PC-3 (cell line): ENCODE data around the gene BICD2. TPM values are rescaled to one million over a fixed set of nuclear protein-coding genes. Genes with fewer than 3 reads are reported as not detected.
"Not testable (repeated sequence)": the region's sequence is repeated elsewhere in the genome, so short reads cannot be mapped to it uniquely, and the experiment has no call there.

Experiments used
- ATAC-seq: fragments of 200-7000 bp; cut with Tn5 transposase; 2 replicates; pipeline ENCODE4 v1.9.1; 2020; ENCODE audit warnings: mild to moderate bottlenecking, moderate library complexity
- BruUV-seq: library from RNA; stranded (reverse); fragments of 400-500 nt; replicated peaks from 2 replicates; lab custom pipeline; 2021; lab: Mats Ljungman, UMichigan
- CTCF ChIA-PET: fragments of 300-600 bp; sonication (Branson Sonifier 250); formaldehyde crosslinking; loops from one replicate; lab custom pipeline; 2022; ENCODE audit warnings: antibody characterized with exemption; lab: Charles Lee
- POLR2A ChIA-PET: fragments of 300-600 bp; sonication (Branson Sonifier 250); formaldehyde crosslinking; loops from one replicate; lab custom pipeline; 2022; ENCODE audit warnings: antibody characterized with exemption; ENCODE audit not compliant: unreplicated experiment; lab: Charles Lee
- DNase-seq: peaks from one replicate; pipeline ENCODE4 v3.0.0-alpha.2; 2015
- H2AFZ ChIP-seq: fragments of 300-600 bp; sonication (generic); 2 replicates; pipeline ENCODE4 v1.6.0; 2016; ENCODE audit warnings: antibody characterized with exemption, low read length
- H3F3A ChIP-seq: fragments of 300-600 bp; sonication (generic); one replicate; pipeline ENCODE4 v1.6.0; 2017; ENCODE audit warnings: antibody characterized with exemption, low read length, control low read depth, mild to moderate bottlenecking; ENCODE audit not compliant: unreplicated experiment
- H3K27ac ChIP-seq: fragments of 300-600 bp; sonication (generic); 2 replicates; pipeline ENCODE4 v1.5.1; 2016; ENCODE audit warnings: mild to moderate bottlenecking, low read length
- H3K27me3 ChIP-seq: fragments of 300-600 bp; sonication (generic); 2 replicates; pipeline ENCODE4 v1.6.1; 2016; ENCODE audit warnings: low read length, mixed read lengths
- H3K36me3 ChIP-seq: fragments of 300-600 bp; sonication (generic); 2 replicates; pipeline ENCODE4 v1.6.1; 2016; ENCODE audit warnings: low read depth, mixed run types, low read length, mixed read lengths
- H3K4me1 ChIP-seq: fragments of 300-600 bp; sonication (generic); 2 replicates; pipeline ENCODE4 v1.5.1; 2016; ENCODE audit warnings: low read length; ENCODE audit not compliant: insufficient read depth
- H3K4me2 ChIP-seq: fragments of 300-600 bp; sonication (generic); 2 replicates; pipeline ENCODE4 v1.6.0; 2016; ENCODE audit warnings: low read length
- H3K4me3 ChIP-seq: fragments of 300-600 bp; sonication (generic); 2 replicates; pipeline ENCODE4 v1.5.1; 2016; ENCODE audit warnings: mild to moderate bottlenecking, low read length, mixed read lengths
- H3K79me2 ChIP-seq: fragments of 300-600 bp; sonication (generic); 2 replicates; pipeline ENCODE4 v1.6.1; 2017; ENCODE audit warnings: low read length, mixed read lengths
- H3K9ac ChIP-seq: fragments of 300-600 bp; sonication (generic); 2 replicates; pipeline ENCODE4 v1.6.0; 2016; ENCODE audit warnings: mild to moderate bottlenecking, low read length
- H3K9me2 ChIP-seq: fragments of 300-600 bp; sonication (generic); replicated peaks from 2 replicates; pipeline ENCODE4 v1.6.1; 2016; ENCODE audit warnings: mixed run types, low read length, mixed read lengths
- H3K9me3 ChIP-seq: fragments of 300-600 bp; sonication (generic); 2 replicates; pipeline ENCODE4 v1.6.1; 2016; ENCODE audit warnings: low read length, mixed read lengths
- H4K20me1 ChIP-seq: fragments of 300-600 bp; sonication (generic); 2 replicates; pipeline ENCODE4 v1.6.1; 2016; ENCODE audit warnings: low read length, mixed read lengths
- EZH2 ChIP-seq: fragments of 300-600 bp; sonication (generic); IDR thresholded peaks from one replicate; pipeline ENCODE4 v1.6.1; 2017; ENCODE audit warnings: antibody characterized with exemption, mild to moderate bottlenecking, low read length; ENCODE audit not compliant: unreplicated experiment
- EZH2phosphoT487 ChIP-seq: fragments of 300-600 bp; sonication (generic); IDR thresholded peaks from 2 replicates; pipeline ENCODE4 v1.6.1; 2018; ENCODE audit warnings: mild to moderate bottlenecking, antibody characterized with exemption, low read length, borderline replicate concordance
- intact Hi-C: fragments of 100-400 bp; cut with micrococcal nuclease; formaldehyde crosslinking; loops from 2 replicates; pipeline ENCODE4 v1.9.0; 2023
- total RNA-seq: library from RNA; depleted of rRNA; stranded (reverse); fragments of >200 nt; gene quantifications from 2 replicates; pipeline ENCODE4 v1.2.3, GENCODE V29; 2014
- TF ChIP-seq, protein P1 (sequence below): fragments of 300-600 bp; sonication (generic); conservative IDR thresholded peaks from 2 replicates; pipeline ENCODE4 v1.5.1; 2017; ENCODE audit warnings: antibody characterized with exemption, low read depth, mild to moderate bottlenecking, low read length

Gene BICD2
- total RNA-seq, 1 experiment from 2014 or later, result 26.3 TPM

DNA sequence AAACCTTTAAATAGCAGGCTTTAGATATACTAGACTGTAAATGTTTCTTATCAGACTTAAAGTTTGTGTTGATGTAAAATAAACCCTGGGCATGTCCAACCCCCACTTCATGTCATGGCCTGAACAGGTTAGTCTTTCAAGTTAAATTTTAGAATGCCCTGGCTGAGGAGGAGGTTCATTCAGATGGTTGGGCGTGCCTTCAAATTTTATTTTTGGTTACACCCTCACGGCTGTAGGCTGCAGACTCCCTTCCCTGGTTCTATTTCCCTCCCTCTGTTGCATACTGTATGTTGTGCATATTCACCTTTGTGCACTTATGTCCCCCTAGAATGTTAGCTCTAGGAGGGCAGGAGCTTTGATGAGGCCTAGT, 5.3 kb upstream of the BICD2 start:
- H3K9me2 ChIP-seq, result no peaks in the 10 kb centered on the region
- H3K9ac ChIP-seq, result no peak overlapping the region
- no peaks in the 10 kb centered on the region for H3K79me2 ChIP-seq
- H4K20me1 ChIP-seq, result no peaks in the 10 kb centered on the region
- ChIA-PET CTCF (no interaction called here), POLR2A (no interaction called here)
- H3K4me1 ChIP-seq, result peaks cover 10% of the 10 kb centered on the region; the same call in 1 of the 2 replicates
- intact Hi-C loops, result no loop called here
- no peak overlapping the region for H3K27ac ChIP-seq
- H3K36me3 ChIP-seq, result no peaks in the 10 kb centered on the region
- no peaks in the 10 kb centered on the region for H3K27me3 ChIP-seq
- ATAC-seq, result no peak
- H3F3A ChIP-seq, result no peaks in the 10 kb centered on the region
- H2AFZ ChIP-seq, result no peak overlapping the region
- H3K4me2 ChIP-seq, result no peak overlapping the region
- H3K9me3 ChIP-seq, result no peaks in the 10 kb centered on the region
- BruUV-seq, result no TSS peak
- no peak for DNase-seq
- no peak overlapping the region for H3K4me3 ChIP-seq
- no peak for TF ChIP-seq EZH2phosphoT487
- TF ChIP-seq EZH2, result no peak

DNA sequence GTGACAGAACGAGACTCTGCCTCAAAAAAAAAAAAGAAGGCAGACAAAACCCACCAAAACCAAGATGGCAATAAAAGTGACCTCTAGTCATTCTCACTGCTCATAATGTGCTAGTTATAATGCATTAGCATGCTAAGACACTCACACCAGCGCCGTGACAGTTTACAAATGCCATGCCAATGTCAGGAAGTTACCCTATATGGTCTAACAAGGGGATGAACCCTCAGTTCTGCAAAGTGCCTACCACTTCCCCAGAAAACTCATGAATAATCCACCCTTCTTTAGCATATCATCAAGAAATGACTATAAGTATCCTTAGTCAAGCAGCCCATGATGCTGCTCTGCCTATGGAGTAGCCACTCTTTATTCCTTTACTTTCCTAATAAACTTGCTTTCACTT, 4.7 kb upstream of the BICD2 start:
- H3F3A ChIP-seq, result no peaks in the 10 kb centered on the region
- no peaks in the 10 kb centered on the region for H4K20me1 ChIP-seq
- no peaks in the 10 kb centered on the region for H3K9me3 ChIP-seq
- POLR2A ChIA-PET, result no interaction called here
- no peaks in the 10 kb centered on the region for H3K27me3 ChIP-seq
- H3K9ac ChIP-seq, result no peak overlapping the region
- DNase-seq (no peak), ATAC-seq (no peak)
- no peak overlapping the region for H2AFZ ChIP-seq
- TF ChIP-seq EZH2 (no peak), EZH2phosphoT487 (no peak)
- TF ChIP-seq, protein P1, sequence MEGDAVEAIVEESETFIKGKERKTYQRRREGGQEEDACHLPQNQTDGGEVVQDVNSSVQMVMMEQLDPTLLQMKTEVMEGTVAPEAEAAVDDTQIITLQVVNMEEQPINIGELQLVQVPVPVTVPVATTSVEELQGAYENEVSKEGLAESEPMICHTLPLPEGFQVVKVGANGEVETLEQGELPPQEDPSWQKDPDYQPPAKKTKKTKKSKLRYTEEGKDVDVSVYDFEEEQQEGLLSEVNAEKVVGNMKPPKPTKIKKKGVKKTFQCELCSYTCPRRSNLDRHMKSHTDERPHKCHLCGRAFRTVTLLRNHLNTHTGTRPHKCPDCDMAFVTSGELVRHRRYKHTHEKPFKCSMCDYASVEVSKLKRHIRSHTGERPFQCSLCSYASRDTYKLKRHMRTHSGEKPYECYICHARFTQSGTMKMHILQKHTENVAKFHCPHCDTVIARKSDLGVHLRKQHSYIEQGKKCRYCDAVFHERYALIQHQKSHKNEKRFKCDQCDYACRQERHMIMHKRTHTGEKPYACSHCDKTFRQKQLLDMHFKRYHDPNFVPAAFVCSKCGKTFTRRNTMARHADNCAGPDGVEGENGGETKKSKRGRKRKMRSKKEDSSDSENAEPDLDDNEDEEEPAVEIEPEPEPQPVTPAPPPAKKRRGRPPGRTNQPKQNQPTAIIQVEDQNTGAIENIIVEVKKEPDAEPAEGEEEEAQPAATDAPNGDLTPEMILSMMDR, result no peak
- peaks cover 3% of the 10 kb centered on the region for H3K79me2 ChIP-seq
- intact Hi-C loops, result no loop called here
- H3K4me1 ChIP-seq, result peaks cover 6% of the 10 kb centered on the region; the same call in 1 of the 2 replicates
- no TSS peak for BruUV-seq
- no peaks in the 10 kb centered on the region for H3K9me2 ChIP-seq
- H3K4me2 ChIP-seq, result no peak overlapping the region
- H3K36me3 ChIP-seq, result no peaks in the 10 kb centered on the region
- H3K4me3 ChIP-seq, result no peak overlapping the region
- H3K27ac ChIP-seq, result no peak overlapping the region
- CTCF ChIA-PET, result no interaction called here

DNA sequence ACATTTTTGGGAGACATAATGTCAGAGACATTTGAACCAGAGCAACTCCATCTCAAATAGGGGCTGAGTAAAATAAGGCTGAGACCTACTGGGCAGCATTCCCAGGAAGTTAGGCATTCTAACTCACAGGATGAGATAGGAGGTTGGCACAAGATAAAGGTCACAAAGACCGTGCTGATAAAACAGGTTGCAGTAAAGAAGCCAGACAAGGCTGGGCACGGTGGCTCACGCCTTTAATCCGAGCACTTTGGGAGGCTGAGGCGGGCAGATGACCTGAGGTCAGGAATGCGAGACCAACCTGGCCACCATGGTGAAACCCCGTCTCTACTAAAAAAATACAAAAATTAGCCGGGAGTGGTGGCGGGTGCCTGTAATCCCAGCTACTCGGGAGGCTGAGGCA, 4.2 kb upstream of the BICD2 start:
- H2AFZ ChIP-seq, H3K36me3 ChIP-seq, H3K4me1 ChIP-seq, H3K4me2 ChIP-seq, H3K9me2 ChIP-seq, intact Hi-C loops, BruUV-seq, H3K9me3 ChIP-seq, H4K20me1 ChIP-seq, CTCF ChIA-PET, H3F3A ChIP-seq, H3K27me3 ChIP-seq, DNase-seq, H3K4me3 ChIP-seq, H3K27ac ChIP-seq, ATAC-seq, POLR2A ChIA-PET, H3K9ac ChIP-seq, H3K79me2 ChIP-seq: not testable (repeated sequence)
